Measurements from ENCODE around the gene SAMD7. TPM values are rescaled to one million over a fixed set of nuclear protein-coding genes. Genes with fewer than 3 reads are reported as not detected.

SAMD7 gene
- total RNA-seq, 1 donor from 2014 or later: not detected

- no peaks in the 10 kb centered on the region for H3K27me3 ChIP-seq (ENCODE audit: control insufficient read depth, insufficient read depth, low read length)
- no peak overlapping the region for H3K4me3 ChIP-seq (ENCODE audit: low read depth, low read length)
- DNase-seq (ENCODE audit: low read depth): no peak
- no peaks in the 10 kb centered on the region for H3K36me3 ChIP-seq (ENCODE audit: control insufficient read depth, insufficient read depth, low read length)
- TF ChIP-seq CTCF (IDR thresholded peaks at IDR 0.05; ENCODE audit: insufficient read depth, low read length, poor library complexity, severe bottlenecking): no peak
These were observed 44.0 kb downstream of the SAMD7 start for GRCh38 chr3:169955406-169955805.

GRCh38 chr3:169964176-169964575 is 52.8 kb downstream of the SAMD7 start:
- H3K27me3 ChIP-seq (ENCODE audit: control insufficient read depth, insufficient read depth, low read length): no peaks in the 10 kb centered on the region
- no peak overlapping the region for H3K4me3 ChIP-seq (ENCODE audit: low read depth, low read length)
- no peak for DNase-seq (ENCODE audit: low read depth)
- no peak for TF ChIP-seq CTCF (IDR thresholded peaks at IDR 0.05; ENCODE audit: insufficient read depth, low read length, poor library complexity, severe bottlenecking)
- H3K36me3 ChIP-seq (ENCODE audit: control insufficient read depth, insufficient read depth, low read length): no peaks in the 10 kb centered on the region

- Histone ChIP-seq H3K4me3 (ENCODE audit: low read depth, low read length) (peak overlapping the region; percentile 84), H3K36me3 (ENCODE audit: control insufficient read depth, insufficient read depth, low read length) (no peaks in the 10 kb centered on the region), H3K27me3 (ENCODE audit: control insufficient read depth, insufficient read depth, low read length) (no peaks in the 10 kb centered on the region)
- no peak for TF ChIP-seq CTCF (IDR thresholded peaks at IDR 0.05; ENCODE audit: insufficient read depth, low read length, poor library complexity, severe bottlenecking)
- no peak for DNase-seq (ENCODE audit: low read depth)
These were observed 54.4 kb downstream of the SAMD7 start for GRCh38 chr3:169965562-169966427.

GRCh38 chr3:169966428-169966950 is 55.1 kb downstream of the SAMD7 start, which contains the start of gene SEC62:
SEC62 (plus strand) TSS chr3:169966807; CDS start chr3:169966823, 16 bp downstream.
- TF ChIP-seq CTCF (IDR thresholded peaks at IDR 0.05; ENCODE audit: insufficient read depth, low read length, poor library complexity, severe bottlenecking): peak; percentile 59
- Histone ChIP-seq H3K36me3 (ENCODE audit: control insufficient read depth, insufficient read depth, low read length) (no peaks in the 10 kb centered on the region), H3K4me3 (ENCODE audit: low read depth, low read length) (peak within 1 kb of the TSS; percentile 84), H3K27me3 (ENCODE audit: control insufficient read depth, insufficient read depth, low read length) (no peaks in the 10 kb centered on the region)
- DNase-seq (ENCODE audit: low read depth): peak; percentile 44

- no peaks in the 10 kb centered on the region for H3K36me3 ChIP-seq (ENCODE audit: control insufficient read depth, insufficient read depth, low read length)
- TF ChIP-seq CTCF (IDR thresholded peaks at IDR 0.05; ENCODE audit: insufficient read depth, low read length, poor library complexity, severe bottlenecking): no peak
- no peaks in the 10 kb centered on the region for H3K27me3 ChIP-seq (ENCODE audit: control insufficient read depth, insufficient read depth, low read length)
- DNase-seq (ENCODE audit: low read depth): no peak
- peak overlapping the region; percentile 84 for H3K4me3 ChIP-seq (ENCODE audit: low read depth, low read length)
These were observed 55.9 kb downstream of the SAMD7 start for GRCh38 chr3:169966951-169967915.

Measured in kidney epithelial cell (primary cell).